Ishikawa (cell line): ENCODE measurements around the gene MRFAP1L1.

ENCODE experiments used
- CEBPB ChIP-seq: IDR thresholded peaks from 2 replicates; pipeline ENCODE4 v1.6.1; 2012
- CREB1 ChIP-seq: IDR thresholded peaks from 2 replicates; pipeline ENCODE4 v1.6.1; 2012; ENCODE audit warnings: low read depth
- EGR1 ChIP-seq: IDR thresholded peaks from 2 replicates; pipeline ENCODE4 v1.6.1; 2012
- EP300 ChIP-seq: IDR thresholded peaks from 2 replicates; pipeline ENCODE4 v1.6.1; 2012; ENCODE audit warnings: borderline replicate concordance
- FOXM1 ChIP-seq: IDR thresholded peaks from 2 replicates; pipeline ENCODE4 v1.6.1; 2012; ENCODE audit warnings: low read depth, borderline replicate concordance
- NFIC ChIP-seq: IDR thresholded peaks from 2 replicates; pipeline ENCODE4 v1.6.1; 2012
- RAD21 ChIP-seq: IDR thresholded peaks from 2 replicates; pipeline ENCODE4 v1.6.1; 2012; ENCODE audit warnings: low read depth
- TAF1 ChIP-seq: IDR thresholded peaks from 2 replicates; pipeline ENCODE4 v1.6.1; 2012; ENCODE audit warnings: low read depth, mild to moderate bottlenecking
- TCF12 ChIP-seq: IDR thresholded peaks from 2 replicates; pipeline ENCODE4 v1.6.1; 2012; ENCODE audit warnings: low read depth
- TEAD4 ChIP-seq: IDR thresholded peaks from 2 replicates; pipeline ENCODE4 v1.6.1; 2012
- YY1 ChIP-seq: IDR thresholded peaks from 2 replicates; pipeline ENCODE4 v1.6.1; 2012; ENCODE audit warnings: low read depth
- ZBTB7A ChIP-seq: IDR thresholded peaks from 2 replicates; pipeline ENCODE4 v1.6.1; 2012; ENCODE audit warnings: low read depth
- TF ChIP-seq, protein P1 (sequence below): IDR thresholded peaks from 2 replicates; pipeline ENCODE4 v1.6.1; 2012
- TF ChIP-seq, protein P2 (sequence below): IDR thresholded peaks from 2 replicates; pipeline ENCODE4 v1.6.1; 2012
- TF ChIP-seq, protein P3 (sequence below): IDR thresholded peaks from 2 replicates; pipeline ENCODE4 v1.6.1; 2012; ENCODE audit warnings: low read depth, mild to moderate bottlenecking

Gene MRFAP1L1

DNA sequence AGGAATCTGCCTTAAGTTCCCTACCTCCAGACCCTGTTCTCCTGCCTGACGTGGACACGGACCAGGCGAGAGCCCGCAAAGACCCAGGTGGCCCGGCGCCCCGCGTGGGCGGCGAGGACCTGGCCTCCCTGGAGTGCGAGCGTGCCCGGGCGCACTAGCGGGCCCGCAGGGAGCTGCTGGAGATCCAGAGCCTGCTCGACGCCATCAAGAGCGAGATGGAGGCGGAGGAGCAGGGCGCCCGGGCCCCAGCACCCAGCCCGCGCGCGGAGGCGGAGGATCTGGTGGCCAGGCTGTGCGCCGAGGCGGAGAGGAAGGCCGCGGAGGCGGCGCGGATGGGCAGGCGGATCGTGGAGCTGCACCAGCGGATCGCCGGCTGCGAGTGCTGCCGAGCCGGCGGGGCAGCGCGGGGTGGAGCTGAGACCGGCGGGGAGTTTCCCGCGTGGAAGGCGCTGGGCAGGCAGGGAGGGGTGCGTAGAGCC, 51.0 kb downstream of the MRFAP1L1 start:
- TF ChIP-seq NFIC (no peak), TEAD4 (no peak), ZBTB7A (no peak), EP300 (no peak), TCF12 (no peak), RAD21 (no peak), YY1 (no peak), CREB1 (no peak), FOXM1 (no peak), CEBPB (no peak), TAF1 (no peak), EGR1 (no peak)
- TF ChIP-seq, protein P1, sequence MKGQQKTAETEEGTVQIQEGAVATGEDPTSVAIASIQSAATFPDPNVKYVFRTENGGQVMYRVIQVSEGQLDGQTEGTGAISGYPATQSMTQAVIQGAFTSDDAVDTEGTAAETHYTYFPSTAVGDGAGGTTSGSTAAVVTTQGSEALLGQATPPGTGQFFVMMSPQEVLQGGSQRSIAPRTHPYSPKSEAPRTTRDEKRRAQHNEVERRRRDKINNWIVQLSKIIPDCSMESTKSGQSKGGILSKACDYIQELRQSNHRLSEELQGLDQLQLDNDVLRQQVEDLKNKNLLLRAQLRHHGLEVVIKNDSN, result no peak
- TF ChIP-seq, protein P2, sequence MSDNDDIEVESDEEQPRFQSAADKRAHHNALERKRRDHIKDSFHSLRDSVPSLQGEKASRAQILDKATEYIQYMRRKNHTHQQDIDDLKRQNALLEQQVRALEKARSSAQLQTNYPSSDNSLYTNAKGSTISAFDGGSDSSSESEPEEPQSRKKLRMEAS, result no peak
- TF ChIP-seq, protein P3, sequence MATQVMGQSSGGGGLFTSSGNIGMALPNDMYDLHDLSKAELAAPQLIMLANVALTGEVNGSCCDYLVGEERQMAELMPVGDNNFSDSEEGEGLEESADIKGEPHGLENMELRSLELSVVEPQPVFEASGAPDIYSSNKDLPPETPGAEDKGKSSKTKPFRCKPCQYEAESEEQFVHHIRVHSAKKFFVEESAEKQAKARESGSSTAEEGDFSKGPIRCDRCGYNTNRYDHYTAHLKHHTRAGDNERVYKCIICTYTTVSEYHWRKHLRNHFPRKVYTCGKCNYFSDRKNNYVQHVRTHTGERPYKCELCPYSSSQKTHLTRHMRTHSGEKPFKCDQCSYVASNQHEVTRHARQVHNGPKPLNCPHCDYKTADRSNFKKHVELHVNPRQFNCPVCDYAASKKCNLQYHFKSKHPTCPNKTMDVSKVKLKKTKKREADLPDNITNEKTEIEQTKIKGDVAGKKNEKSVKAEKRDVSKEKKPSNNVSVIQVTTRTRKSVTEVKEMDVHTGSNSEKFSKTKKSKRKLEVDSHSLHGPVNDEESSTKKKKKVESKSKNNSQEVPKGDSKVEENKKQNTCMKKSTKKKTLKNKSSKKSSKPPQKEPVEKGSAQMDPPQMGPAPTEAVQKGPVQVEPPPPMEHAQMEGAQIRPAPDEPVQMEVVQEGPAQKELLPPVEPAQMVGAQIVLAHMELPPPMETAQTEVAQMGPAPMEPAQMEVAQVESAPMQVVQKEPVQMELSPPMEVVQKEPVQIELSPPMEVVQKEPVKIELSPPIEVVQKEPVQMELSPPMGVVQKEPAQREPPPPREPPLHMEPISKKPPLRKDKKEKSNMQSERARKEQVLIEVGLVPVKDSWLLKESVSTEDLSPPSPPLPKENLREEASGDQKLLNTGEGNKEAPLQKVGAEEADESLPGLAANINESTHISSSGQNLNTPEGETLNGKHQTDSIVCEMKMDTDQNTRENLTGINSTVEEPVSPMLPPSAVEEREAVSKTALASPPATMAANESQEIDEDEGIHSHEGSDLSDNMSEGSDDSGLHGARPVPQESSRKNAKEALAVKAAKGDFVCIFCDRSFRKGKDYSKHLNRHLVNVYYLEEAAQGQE, result no peak

DNA sequence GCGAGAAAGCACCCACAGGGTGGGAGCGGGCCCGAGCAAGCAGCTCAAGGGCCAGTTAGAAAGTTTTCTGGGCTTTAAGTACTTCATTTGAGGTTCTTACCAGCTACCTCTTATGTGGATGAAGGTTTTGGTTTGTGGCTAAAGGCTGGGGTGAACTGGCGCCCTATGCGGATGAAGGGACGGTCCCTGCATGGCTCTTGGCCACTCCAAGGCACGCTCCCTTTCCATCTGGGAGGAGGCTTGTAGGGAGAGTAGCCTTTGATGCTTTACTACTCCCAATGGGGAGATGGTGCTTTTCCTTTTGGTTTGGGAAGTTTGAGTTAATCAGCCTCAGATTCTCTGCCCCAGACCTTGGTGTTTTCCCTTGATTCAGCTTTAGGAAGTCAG, 51.5 kb downstream of the MRFAP1L1 start:
- TF ChIP-seq ZBTB7A, result no peak
- TF ChIP-seq NFIC, result no peak
- TF ChIP-seq FOXM1, result no peak
- no peak for TF ChIP-seq RAD21
- no peak for TF ChIP-seq EP300
- TF ChIP-seq EGR1, result no peak
- TF ChIP-seq, protein P1, result no peak
